ENCODE results near the gene PRRT4. TPM values are rescaled to one million over a fixed set of nuclear protein-coding genes. Genes with fewer than 3 reads are reported as not detected.

The PRRT4 gene
- total and polyA plus RNA-seq, 9 of the 15 experiments (the other 6 are each of a cell fraction or from before 2014, with no cell fraction given), result not detected

DNA sequence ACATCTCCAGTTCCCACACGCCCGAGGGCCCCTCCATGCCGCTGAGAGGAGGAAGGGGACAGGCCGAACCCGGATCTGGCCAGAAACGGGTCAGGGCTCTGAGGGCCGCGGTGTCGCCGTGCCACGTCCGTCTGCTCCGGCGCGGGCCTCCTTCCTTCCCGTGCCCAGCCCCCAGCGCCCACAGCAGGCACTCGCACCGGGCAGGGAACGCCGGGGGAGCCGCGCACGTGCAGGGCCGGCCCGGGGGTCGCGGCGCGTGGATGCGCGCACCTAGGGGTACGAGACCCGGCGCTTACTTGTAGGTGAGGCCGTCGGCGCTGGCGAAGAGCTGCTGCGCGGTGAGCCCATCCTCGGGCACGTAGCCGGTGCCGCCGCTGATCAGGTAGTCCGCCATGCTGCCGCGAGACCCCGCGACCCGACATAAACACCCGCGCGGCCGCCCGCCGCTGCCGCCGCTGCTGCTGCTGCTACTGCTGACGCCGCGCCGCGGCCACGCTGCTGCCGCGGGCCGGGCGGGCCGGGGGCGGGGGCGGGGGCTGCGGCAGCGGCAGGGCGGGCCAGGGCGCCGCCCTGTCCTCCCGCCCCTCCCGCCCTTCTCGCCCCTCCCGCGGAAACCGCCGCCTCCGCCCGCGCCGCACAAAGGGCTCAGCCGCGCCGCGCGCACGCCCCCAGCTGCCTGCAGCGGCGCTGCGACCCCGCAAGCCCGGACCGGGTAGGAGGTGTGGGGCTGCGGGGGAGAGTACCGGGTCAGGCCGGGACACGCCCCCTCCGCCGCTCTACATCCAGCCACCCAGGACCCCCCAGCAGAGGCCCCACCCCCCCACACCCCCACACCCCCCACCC, 44.2 kb upstream of the PRRT4 start (continued):
- TF ChIP-seq, protein P1, sequence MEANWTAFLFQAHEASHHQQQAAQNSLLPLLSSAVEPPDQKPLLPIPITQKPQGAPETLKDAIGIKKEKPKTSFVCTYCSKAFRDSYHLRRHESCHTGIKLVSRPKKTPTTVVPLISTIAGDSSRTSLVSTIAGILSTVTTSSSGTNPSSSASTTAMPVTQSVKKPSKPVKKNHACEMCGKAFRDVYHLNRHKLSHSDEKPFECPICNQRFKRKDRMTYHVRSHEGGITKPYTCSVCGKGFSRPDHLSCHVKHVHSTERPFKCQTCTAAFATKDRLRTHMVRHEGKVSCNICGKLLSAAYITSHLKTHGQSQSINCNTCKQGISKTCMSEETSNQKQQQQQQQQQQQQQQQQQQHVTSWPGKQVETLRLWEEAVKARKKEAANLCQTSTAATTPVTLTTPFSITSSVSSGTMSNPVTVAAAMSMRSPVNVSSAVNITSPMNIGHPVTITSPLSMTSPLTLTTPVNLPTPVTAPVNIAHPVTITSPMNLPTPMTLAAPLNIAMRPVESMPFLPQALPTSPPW (CRISPR knock-in tag; IDR thresholded peaks at IDR 0.05), result peak; percentile 98
- TF ChIP-seq BHLHE40 (IDR thresholded peaks at IDR 0.05; ENCODE audit: low read length) (peak; percentile 76), CHD1 (IDR thresholded peaks at IDR 0.05; ENCODE audit: low read length) (peak; percentile 84), EGR1 (conservative IDR thresholded peaks at IDR 0.05) (0 out of 2 replicates have a peak, but pooled peaks have one; percentile 33), GATAD2B (IDR thresholded peaks at IDR 0.05; ENCODE audit: borderline replicate concordance) (peak; percentile 25; the same call in 1 of the 2 replicates), SOX6 (IDR thresholded peaks at IDR 0.05) (no peak), ILF3 (IDR thresholded peaks at IDR 0.05; ENCODE audit: borderline replicate concordance) (peak; percentile 0; the same call in 1 of the 2 replicates), CXXC5 (CRISPR knock-in tag; IDR thresholded peaks at IDR 0.05) (peak; percentile 77), PTBP1 (IDR thresholded peaks at IDR 0.05; ENCODE audit: low read depth, low read length) (no peak), MCM3 (IDR thresholded peaks at IDR 0.05) (no peak), ZNF165 (CRISPR knock-in tag; IDR thresholded peaks at IDR 0.05; ENCODE audit: borderline replicate concordance) (peak; percentile 53; the same call in 1 of the 2 replicates), TAF1 (IDR thresholded peaks at IDR 0.05; ENCODE audit: control insufficient read depth, extremely low read depth, insufficient read depth, low read length, severe bottlenecking) (peak; percentile 78), RBBP5 (IDR thresholded peaks at IDR 0.05; ENCODE audit: borderline replicate concordance, insufficient read depth, low read length, poor library complexity, severe bottlenecking) (peak; percentile 83), RBFOX2 (IDR thresholded peaks at IDR 0.05; ENCODE audit: low read depth, low read length) (peak; percentile 84), NELFE (IDR thresholded peaks at IDR 0.05; ENCODE audit: insufficient read depth, insufficient read length) (no peak), BRCA1 (IDR thresholded peaks at IDR 0.05) (no peak), BRCA1 (CRISPR knock-in tag; IDR thresholded peaks at IDR 0.05) (0 out of 2 replicates have a peak, but pooled peaks have one; percentile 14), ZNF175 (CRISPR knock-in tag; IDR thresholded peaks at IDR 0.05; ENCODE audit: low read depth) (peak; percentile 39; the same call in 1 of the 2 replicates)
- TF ChIP-seq, protein P2, sequence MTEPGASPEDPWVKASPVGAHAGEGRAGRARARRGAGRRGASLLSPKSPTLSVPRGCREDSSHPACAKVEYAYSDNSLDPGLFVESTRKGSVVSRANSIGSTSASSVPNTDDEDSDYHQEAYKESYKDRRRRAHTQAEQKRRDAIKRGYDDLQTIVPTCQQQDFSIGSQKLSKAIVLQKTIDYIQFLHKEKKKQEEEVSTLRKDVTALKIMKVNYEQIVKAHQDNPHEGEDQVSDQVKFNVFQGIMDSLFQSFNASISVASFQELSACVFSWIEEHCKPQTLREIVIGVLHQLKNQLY (CRISPR knock-in tag; conservative IDR thresholded peaks at IDR 0.05), result peak in 1 of 2 experiments; percentile 93; a peak in 3 of 4 replicates
- TF ChIP-seq, protein P3, sequence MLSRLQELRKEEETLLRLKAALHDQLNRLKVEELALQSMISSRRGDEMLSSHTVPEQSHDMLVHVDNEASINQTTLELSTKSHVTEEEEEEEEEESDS (CRISPR knock-in tag; IDR thresholded peaks at IDR 0.05), result no peak
- TF ChIP-seq, protein P4, sequence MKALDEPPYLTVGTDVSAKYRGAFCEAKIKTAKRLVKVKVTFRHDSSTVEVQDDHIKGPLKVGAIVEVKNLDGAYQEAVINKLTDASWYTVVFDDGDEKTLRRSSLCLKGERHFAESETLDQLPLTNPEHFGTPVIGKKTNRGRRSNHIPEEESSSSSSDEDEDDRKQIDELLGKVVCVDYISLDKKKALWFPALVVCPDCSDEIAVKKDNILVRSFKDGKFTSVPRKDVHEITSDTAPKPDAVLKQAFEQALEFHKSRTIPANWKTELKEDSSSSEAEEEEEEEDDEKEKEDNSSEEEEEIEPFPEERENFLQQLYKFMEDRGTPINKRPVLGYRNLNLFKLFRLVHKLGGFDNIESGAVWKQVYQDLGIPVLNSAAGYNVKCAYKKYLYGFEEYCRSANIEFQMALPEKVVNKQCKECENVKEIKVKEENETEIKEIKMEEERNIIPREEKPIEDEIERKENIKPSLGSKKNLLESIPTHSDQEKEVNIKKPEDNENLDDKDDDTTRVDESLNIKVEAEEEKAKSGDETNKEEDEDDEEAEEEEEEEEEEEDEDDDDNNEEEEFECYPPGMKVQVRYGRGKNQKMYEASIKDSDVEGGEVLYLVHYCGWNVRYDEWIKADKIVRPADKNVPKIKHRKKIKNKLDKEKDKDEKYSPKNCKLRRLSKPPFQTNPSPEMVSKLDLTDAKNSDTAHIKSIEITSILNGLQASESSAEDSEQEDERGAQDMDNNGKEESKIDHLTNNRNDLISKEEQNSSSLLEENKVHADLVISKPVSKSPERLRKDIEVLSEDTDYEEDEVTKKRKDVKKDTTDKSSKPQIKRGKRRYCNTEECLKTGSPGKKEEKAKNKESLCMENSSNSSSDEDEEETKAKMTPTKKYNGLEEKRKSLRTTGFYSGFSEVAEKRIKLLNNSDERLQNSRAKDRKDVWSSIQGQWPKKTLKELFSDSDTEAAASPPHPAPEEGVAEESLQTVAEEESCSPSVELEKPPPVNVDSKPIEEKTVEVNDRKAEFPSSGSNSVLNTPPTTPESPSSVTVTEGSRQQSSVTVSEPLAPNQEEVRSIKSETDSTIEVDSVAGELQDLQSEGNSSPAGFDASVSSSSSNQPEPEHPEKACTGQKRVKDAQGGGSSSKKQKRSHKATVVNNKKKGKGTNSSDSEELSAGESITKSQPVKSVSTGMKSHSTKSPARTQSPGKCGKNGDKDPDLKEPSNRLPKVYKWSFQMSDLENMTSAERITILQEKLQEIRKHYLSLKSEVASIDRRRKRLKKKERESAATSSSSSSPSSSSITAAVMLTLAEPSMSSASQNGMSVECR (CRISPR knock-in tag; IDR thresholded peaks at IDR 0.05), result peak; percentile 82

Data from K562 (cell line).